ENCODE measurements around the gene PRKCB. TPM values are rescaled to one million over a fixed set of nuclear protein-coding genes. Genes with fewer than 3 reads are reported as not detected.

The PRKCB gene
- total and polyA plus RNA-seq, 2 experiments from 2014 or later = 3.7 to 16.4 TPM

DNA sequence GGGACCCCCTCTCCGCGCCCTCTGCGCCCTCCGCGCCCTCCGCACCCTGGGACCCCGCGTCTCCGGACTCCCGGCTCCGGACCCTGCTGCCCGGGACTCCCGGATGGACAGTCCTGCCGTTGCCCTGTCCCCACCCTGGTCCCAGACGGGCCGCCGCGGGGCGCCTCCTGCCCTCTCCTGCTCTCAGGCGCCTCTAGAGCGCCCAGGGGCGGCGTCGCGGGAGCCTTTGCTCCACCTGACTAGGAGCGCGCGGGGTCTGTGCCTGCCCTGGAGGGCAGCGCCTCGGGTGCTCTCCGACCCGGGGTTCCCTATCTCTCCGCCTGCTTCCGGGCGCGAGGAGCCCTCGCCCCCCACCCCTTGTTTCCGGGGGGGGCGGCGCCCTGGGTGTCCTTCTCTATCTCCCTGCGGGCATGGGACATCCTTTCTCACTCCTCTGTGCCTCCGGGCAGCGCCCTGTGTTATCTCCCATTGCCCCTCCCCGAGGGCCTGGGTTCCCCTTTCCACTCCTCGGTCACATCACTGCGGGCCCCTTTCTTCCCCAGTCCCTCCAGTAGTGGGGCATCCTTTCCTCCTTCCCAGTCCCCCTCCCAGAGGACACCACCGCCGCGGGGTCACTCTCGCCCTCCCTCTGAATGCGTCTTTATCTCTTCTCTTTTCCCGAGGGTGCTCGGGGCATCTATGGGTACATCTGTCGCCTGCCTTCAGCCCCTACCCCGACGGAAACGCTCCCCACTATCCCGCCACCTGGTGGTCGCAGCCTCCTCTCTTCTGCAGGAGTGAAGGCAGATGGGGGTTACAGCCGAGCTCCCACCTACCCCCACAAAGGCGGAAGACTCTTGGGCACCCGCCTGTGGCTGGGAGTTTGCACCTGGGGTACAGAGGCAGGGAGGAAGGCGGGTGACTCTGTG lies 875 bp downstream of the PRKCB start:
- Histone ChIP-seq H3K79me2 (replicated peaks; ENCODE audit: insufficient read depth) (no peaks in the 10 kb centered on the region), H2AFZ (peak overlapping the region; percentile 81), H3K36me3 (ENCODE audit: insufficient read depth) (no peaks in the 10 kb centered on the region), H4K20me1 (replicated peaks; ENCODE audit: insufficient read depth) (no peaks in the 10 kb centered on the region; the same call in 1 of the 2 replicates), H3F3A (replicated peaks; ENCODE audit: low read depth) (0 out of 2 replicates have a peak, but pooled peaks cover 2% of the 10 kb centered on the region), H3K4me3 (peak overlapping the region; percentile 71), H3K4me2 (peak overlapping the region; percentile 95), H3K9me2 (ENCODE audit: insufficient read depth) (0 out of 2 replicates have a peak, but pooled peaks cover 3% of the 10 kb centered on the region), H3K27ac (ENCODE audit: low read depth) (no peak overlapping the region), H3K27me3 (ENCODE audit: insufficient read depth) (peaks cover 43% of the 10 kb centered on the region), H3K4me1 (ENCODE audit: insufficient read depth) (peaks cover 13% of the 10 kb centered on the region)
- Mint-ChIP-seq H3K36me3 (ENCODE audit: low read depth) (no peaks in the 10 kb centered on the region; the same call in 2 of the 3 replicates), H3K4me3 (peak overlapping the region; percentile 87), H3K9me3 (no peaks in the 10 kb centered on the region; the same call in 2 of the 3 replicates), H3K4me1 (peaks cover 34% of the 10 kb centered on the region), H3K27me3 (ENCODE audit: insufficient read depth, low read depth, poor library complexity) (peaks cover 40% of the 10 kb centered on the region), H3K27ac (no peak overlapping the region)
- DNase-seq (ENCODE audit: low spot score) (peak; percentile 68), ATAC-seq (peak; percentile 43)
- TF ChIP-seq, protein P1, sequence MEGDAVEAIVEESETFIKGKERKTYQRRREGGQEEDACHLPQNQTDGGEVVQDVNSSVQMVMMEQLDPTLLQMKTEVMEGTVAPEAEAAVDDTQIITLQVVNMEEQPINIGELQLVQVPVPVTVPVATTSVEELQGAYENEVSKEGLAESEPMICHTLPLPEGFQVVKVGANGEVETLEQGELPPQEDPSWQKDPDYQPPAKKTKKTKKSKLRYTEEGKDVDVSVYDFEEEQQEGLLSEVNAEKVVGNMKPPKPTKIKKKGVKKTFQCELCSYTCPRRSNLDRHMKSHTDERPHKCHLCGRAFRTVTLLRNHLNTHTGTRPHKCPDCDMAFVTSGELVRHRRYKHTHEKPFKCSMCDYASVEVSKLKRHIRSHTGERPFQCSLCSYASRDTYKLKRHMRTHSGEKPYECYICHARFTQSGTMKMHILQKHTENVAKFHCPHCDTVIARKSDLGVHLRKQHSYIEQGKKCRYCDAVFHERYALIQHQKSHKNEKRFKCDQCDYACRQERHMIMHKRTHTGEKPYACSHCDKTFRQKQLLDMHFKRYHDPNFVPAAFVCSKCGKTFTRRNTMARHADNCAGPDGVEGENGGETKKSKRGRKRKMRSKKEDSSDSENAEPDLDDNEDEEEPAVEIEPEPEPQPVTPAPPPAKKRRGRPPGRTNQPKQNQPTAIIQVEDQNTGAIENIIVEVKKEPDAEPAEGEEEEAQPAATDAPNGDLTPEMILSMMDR (conservative IDR thresholded peaks at IDR 0.05; ENCODE audit: low read depth in 2 of 2) = peak; percentile 67 to 74
- TF ChIP-seq, protein P2, sequence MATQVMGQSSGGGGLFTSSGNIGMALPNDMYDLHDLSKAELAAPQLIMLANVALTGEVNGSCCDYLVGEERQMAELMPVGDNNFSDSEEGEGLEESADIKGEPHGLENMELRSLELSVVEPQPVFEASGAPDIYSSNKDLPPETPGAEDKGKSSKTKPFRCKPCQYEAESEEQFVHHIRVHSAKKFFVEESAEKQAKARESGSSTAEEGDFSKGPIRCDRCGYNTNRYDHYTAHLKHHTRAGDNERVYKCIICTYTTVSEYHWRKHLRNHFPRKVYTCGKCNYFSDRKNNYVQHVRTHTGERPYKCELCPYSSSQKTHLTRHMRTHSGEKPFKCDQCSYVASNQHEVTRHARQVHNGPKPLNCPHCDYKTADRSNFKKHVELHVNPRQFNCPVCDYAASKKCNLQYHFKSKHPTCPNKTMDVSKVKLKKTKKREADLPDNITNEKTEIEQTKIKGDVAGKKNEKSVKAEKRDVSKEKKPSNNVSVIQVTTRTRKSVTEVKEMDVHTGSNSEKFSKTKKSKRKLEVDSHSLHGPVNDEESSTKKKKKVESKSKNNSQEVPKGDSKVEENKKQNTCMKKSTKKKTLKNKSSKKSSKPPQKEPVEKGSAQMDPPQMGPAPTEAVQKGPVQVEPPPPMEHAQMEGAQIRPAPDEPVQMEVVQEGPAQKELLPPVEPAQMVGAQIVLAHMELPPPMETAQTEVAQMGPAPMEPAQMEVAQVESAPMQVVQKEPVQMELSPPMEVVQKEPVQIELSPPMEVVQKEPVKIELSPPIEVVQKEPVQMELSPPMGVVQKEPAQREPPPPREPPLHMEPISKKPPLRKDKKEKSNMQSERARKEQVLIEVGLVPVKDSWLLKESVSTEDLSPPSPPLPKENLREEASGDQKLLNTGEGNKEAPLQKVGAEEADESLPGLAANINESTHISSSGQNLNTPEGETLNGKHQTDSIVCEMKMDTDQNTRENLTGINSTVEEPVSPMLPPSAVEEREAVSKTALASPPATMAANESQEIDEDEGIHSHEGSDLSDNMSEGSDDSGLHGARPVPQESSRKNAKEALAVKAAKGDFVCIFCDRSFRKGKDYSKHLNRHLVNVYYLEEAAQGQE (IDR thresholded peaks at IDR 0.05; ENCODE audit: unreplicated experiment) = no peak

DNA sequence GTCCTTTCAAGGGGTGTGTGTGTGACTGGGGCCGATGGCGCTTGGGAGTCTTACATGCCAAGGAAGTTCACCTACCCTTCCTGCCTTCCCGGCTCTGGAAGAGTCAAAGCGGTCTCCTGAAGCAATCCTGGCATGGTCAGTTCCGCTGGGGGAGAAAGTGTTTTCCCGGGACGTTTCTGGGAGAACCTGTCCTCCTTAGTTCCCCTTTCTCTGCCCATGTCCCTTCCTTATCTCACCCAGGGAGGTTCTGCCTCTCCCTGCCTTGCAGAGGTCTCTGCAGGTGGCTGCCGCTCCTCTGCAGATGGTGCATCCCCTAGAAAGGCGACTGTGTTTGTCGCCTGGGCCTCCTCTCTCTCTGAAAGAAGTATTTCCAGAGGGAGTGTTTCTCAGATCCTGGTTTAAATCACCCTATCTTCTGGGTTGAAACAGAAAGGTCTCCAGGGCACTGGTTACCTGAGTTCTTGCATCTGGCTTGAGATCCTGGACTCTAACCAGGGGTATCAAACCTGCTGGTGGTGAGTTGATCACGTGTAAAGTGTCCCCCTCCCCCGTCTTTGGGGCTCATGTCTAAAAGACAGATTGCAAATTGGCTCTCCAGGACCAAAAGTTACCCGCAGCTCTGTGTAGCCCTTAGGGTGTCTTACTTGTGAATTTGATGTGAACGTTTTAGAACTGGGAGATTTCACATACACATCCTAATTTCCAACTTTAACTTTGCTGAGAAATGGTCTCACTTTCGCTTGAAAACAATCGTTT lies 1.9 kb downstream of the PRKCB start:
- DNase-seq (ENCODE audit: low spot score) (peak; percentile 32), ATAC-seq (no peak)
- Mint-ChIP-seq H3K9me3 (no peaks in the 10 kb centered on the region; the same call in 2 of the 3 replicates), H3K4me1 (peaks cover 34% of the 10 kb centered on the region), H3K36me3 (ENCODE audit: low read depth) (no peaks in the 10 kb centered on the region; the same call in 2 of the 3 replicates), H3K27ac (no peak overlapping the region), H3K4me3 (peak overlapping the region; percentile 87), H3K27me3 (ENCODE audit: insufficient read depth, low read depth, poor library complexity) (peaks cover 40% of the 10 kb centered on the region)
- no peaks in the 10 kb centered on the region for H3K79me2 ChIP-seq (replicated peaks; ENCODE audit: insufficient read depth)
- H3K36me3 ChIP-seq (ENCODE audit: insufficient read depth) = no peaks in the 10 kb centered on the region
- peaks cover 13% of the 10 kb centered on the region for H3K4me1 ChIP-seq (ENCODE audit: insufficient read depth)
- no peak overlapping the region for H2AFZ ChIP-seq
- H3K9me2 ChIP-seq (ENCODE audit: insufficient read depth) = no peaks in the 10 kb centered on the region
- peaks cover 43% of the 10 kb centered on the region for H3K27me3 ChIP-seq (ENCODE audit: insufficient read depth)
- H4K20me1 ChIP-seq (replicated peaks; ENCODE audit: insufficient read depth) = no peaks in the 10 kb centered on the region; the same call in 1 of the 2 replicates
- 0 out of 2 replicates have a peak, but pooled peaks cover 2% of the 10 kb centered on the region for H3F3A ChIP-seq (replicated peaks; ENCODE audit: low read depth)
- peak overlapping the region; percentile 95 for H3K4me2 ChIP-seq
- H3K27ac ChIP-seq (ENCODE audit: low read depth) = no peak overlapping the region
- H3K4me3 ChIP-seq = peak overlapping the region; percentile 71; the same call in 1 of the 2 replicates
- no peak for TF ChIP-seq STAT1 (IDR thresholded peaks at IDR 0.05; ENCODE audit: unreplicated experiment)
- no peak for TF ChIP-seq CREB1 (CRISPR knock-in tag; IDR thresholded peaks at IDR 0.05; ENCODE audit: low read depth)
- no peak for TF ChIP-seq ZNF114 (CRISPR knock-in tag; IDR thresholded peaks at IDR 0.05)
- TF ChIP-seq, protein P3, sequence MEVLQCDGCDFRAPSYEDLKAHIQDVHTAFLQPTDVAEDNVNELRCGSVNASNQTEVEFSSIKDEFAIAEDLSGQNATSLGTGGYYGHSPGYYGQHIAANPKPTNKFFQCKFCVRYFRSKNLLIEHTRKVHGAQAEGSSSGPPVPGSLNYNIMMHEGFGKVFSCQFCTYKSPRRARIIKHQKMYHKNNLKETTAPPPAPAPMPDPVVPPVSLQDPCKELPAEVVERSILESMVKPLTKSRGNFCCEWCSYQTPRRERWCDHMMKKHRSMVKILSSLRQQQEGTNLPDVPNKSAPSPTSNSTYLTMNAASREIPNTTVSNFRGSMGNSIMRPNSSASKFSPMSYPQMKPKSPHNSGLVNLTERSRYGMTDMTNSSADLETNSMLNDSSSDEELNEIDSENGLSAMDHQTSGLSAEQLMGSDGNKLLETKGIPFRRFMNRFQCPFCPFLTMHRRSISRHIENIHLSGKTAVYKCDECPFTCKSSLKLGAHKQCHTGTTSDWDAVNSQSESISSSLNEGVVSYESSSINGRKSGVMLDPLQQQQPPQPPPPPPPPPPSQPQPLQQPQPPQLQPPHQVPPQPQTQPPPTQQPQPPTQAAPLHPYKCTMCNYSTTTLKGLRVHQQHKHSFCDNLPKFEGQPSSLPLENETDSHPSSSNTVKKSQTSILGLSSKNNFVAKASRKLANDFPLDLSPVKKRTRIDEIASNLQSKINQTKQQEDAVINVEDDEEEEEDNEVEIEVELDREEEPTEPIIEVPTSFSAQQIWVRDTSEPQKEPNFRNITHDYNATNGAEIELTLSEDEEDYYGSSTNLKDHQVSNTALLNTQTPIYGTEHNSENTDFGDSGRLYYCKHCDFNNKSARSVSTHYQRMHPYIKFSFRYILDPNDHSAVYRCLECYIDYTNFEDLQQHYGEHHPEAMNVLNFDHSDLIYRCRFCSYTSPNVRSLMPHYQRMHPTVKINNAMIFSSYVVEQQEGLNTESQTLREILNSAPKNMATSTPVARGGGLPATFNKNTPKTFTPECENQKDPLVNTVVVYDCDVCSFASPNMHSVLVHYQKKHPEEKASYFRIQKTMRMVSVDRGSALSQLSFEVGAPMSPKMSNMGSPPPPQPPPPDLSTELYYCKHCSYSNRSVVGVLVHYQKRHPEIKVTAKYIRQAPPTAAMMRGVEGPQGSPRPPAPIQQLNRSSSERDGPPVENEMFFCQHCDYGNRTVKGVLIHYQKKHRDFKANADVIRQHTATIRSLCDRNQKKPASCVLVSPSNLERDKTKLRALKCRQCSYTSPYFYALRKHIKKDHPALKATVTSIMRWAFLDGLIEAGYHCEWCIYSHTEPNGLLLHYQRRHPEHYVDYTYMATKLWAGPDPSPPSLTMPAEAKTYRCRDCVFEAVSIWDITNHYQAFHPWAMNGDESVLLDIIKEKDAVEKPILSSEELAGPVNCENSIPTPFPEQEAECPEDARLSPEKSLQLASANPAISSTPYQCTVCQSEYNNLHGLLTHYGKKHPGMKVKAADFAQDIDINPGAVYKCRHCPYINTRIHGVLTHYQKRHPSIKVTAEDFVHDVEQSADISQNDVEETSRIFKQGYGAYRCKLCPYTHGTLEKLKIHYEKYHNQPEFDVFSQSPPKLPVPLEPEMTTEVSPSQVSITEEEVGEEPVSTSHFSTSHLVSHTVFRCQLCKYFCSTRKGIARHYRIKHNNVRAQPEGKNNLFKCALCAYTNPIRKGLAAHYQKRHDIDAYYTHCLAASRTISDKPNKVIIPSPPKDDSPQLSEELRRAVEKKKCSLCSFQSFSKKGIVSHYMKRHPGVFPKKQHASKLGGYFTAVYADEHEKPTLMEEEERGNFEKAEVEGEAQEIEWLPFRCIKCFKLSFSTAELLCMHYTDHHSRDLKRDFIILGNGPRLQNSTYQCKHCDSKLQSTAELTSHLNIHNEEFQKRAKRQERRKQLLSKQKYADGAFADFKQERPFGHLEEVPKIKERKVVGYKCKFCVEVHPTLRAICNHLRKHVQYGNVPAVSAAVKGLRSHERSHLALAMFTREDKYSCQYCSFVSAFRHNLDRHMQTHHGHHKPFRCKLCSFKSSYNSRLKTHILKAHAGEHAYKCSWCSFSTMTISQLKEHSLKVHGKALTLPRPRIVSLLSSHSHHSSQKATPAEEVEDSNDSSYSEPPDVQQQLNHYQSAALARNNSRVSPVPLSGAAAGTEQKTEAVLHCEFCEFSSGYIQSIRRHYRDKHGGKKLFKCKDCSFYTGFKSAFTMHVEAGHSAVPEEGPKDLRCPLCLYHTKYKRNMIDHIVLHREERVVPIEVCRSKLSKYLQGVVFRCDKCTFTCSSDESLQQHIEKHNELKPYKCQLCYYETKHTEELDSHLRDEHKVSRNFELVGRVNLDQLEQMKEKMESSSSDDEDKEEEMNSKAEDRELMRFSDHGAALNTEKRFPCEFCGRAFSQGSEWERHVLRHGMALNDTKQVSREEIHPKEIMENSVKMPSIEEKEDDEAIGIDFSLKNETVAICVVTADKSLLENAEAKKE (CRISPR knock-in tag; IDR thresholded peaks at IDR 0.05) = no peak
